Breast epithelium (tissue), 3 donors: ENCODE results near the gene EHD4.

Experiments
- POLR2AphosphoS5 ChIP-seq, 3 donors: sonication (generic); formaldehyde crosslinking; IDR thresholded peaks; one replicate each; pipeline ENCODE4 v1.6.1; 2017; ENCODE audit warnings: antibody characterized with exemption in 3 of 3
- TF ChIP-seq, protein P1 (sequence below), 3 donors: fragments of 450-650 bp; IDR thresholded peaks; one replicate each; pipeline ENCODE4 v1.5.1; 2016 to 2017; ENCODE audit warnings: antibody characterized with exemption in 3 of 3, mild to moderate bottlenecking in 3 of 3, moderate library complexity in 3 of 3

DNA sequence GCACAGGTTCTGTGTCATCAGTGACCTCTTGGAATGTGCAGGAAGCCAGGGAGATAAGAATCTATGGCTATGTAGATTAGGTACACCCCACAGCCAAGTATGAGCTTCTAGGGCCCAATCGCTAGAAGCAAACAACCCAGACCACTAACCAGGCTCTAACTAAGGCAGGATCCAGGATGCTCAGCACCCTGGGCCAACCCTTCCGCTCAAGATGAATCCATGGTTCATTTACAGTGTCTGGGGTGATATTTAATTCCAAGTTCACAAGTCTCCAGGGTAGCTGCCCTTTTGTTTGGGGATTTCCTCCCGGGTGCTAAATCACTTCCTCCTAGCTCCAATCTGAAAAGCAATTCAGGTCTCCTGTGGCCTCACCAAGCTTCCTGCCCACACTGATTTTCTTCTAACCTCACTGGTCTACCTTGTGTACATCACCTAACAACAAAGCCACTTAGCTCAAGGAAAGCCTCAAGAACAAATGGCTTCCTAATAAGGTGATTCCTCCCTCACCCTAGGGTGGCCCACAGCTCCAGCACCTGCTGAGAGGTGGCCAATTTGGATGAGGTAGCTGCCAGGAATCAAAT is 2.4 kb downstream of the EHD4 start:
- TF ChIP-seq, protein P1, sequence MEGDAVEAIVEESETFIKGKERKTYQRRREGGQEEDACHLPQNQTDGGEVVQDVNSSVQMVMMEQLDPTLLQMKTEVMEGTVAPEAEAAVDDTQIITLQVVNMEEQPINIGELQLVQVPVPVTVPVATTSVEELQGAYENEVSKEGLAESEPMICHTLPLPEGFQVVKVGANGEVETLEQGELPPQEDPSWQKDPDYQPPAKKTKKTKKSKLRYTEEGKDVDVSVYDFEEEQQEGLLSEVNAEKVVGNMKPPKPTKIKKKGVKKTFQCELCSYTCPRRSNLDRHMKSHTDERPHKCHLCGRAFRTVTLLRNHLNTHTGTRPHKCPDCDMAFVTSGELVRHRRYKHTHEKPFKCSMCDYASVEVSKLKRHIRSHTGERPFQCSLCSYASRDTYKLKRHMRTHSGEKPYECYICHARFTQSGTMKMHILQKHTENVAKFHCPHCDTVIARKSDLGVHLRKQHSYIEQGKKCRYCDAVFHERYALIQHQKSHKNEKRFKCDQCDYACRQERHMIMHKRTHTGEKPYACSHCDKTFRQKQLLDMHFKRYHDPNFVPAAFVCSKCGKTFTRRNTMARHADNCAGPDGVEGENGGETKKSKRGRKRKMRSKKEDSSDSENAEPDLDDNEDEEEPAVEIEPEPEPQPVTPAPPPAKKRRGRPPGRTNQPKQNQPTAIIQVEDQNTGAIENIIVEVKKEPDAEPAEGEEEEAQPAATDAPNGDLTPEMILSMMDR (IDR thresholded peaks at IDR 0.05), result no peak
- TF ChIP-seq POLR2AphosphoS5 (IDR thresholded peaks at IDR 0.05), result no peak
